Measurements from ENCODE around the gene USH2A.

- TF ChIP-seq TAF1 (IDR thresholded peaks at IDR 0.05; ENCODE audit: borderline replicate concordance, low read depth, low read length) (no peak), POLR2AphosphoS5 (IDR thresholded peaks at IDR 0.05; ENCODE audit: low read depth, low read length) (no peak)
These were observed 240.2 kb downstream of the USH2A start for GRCh38 chr1:216183007-216183406.
